GM21526 (cell line): Measurements from ENCODE around the gene KBTBD13.
"Not testable (repeated sequence)": the region's sequence is repeated elsewhere in the genome, so short reads cannot be mapped to it uniquely, and the experiment has no call there.

ENCODE experiments used
- ATAC-seq: cut with Tn5 transposase; IDR thresholded peaks from one replicate; pipeline ENCODE4 v1.9.1; 2021; ENCODE audit warnings: moderate library complexity; ENCODE audit not compliant: unreplicated experiment, low FRiP score

Gene KBTBD13

DNA sequence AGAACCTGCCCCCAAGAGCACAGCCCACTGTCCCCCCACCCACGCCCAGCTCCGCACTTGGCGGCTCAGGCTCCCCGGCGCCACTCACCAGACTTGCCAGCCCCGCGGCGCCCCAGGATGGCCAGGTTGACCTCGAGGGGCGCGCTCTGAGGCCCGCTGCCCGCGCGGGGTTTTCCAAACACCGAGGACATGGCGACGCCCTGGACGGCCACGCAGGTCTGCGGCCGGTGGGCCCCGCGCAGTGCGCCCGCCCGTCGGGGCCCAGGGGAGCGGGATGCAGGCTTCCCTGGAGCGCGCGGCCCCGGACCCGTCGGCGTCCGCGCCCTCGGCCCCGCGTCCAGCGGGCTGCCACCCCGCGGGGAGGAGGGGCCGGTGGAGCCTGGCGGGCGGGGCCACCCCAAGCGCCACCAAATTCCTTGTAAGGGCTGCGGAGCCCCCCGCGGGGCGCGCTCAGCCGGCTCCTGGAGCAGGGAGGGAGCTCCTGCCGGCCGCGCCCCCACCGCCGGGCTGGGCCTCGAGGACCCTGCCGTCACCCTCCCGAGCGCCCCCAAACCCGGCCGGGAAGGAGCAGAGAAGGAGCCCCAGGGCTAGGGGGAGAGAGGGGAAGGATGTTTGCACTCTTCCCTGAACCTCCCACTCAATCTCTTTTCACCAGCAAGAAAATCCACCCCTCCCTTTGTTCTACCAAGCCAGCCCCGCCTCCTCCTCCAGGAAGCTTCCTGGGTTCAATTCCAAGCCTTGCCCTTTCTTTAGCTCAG lies 8.7 kb upstream of the KBTBD13 start, which contains the start of gene RASL12:
Gene RASL12 (minus strand): TSS at position 347 of the 758 bp plus-strand sequence. CDS start 156 bp downstream, at position 191.
- no peak for ATAC-seq

DNA sequence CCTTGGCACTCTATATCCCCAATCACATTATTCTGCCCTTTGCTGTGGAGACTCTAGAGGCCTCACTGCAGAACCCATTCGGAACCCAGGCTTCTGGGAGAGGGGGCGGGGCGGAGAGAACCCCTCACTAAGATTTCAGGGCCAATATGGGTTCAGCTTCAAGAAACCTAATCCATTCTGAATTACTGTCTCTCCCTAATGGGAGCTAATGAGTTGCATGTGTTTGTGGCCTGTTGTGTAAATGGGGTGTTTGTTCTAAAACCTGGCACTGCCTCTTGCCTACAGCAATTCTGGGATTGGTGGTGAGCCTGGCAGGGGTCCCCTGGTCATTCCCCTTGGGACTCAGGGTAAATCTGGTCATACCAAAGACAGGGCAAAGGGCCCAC lies 8.2 kb upstream of the KBTBD13 start:
- ATAC-seq = no peak

DNA sequence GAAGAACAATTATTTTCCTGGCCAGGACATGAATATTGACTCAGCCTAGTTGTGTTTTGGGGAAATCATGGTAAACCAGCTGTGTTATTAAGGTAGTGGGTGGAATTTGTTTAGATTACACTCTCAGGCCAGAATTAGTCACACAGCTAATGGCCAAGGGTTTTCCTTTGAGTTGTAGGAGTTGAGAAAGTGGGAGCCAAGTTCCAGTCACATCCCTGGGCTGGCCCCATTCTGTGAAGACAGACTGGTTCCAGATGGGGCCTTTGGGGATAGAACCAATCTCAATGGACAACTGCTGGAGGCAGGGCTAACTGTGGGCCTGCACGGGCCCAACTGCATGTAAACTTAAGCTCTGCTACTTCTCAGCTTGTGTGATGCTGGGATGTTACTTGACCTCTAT lies 7.4 kb upstream of the KBTBD13 start:
- ATAC-seq = no peak

DNA sequence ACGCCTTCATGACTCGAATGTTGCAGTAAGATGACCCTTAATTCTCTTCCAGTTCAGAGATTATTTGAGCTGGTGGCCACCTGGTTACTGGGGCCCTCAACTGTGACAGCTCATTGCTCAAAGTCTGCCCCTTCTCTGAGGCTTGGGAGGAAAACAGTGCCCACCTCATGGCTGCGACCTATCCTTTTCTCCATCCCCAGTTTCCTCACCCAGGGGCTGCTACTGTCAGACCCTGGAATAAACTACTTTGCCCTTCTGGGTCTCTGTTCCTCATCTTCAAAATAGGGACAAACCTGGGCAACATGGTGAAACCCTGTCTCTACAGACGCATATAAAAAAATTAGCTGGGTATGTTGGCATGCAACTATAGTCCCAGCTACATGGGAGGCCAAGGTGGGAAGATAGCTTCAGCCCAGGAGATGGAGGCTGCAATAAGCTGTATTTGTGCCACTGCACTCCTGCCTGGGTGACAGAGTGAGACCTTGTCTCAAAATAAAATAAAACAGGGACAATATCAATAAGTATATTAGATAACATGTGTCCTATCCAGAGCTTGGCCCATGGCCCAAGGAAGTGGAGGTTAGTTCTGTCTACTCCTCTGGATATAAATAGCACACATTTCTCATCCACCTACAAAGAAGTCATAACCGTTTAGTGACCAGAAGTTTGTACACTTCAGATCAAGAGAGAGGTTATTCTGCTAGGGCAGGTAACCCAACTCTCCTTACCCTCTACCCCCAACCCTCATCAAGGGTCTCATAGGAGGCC lies 6.6 kb upstream of the KBTBD13 start:
- ATAC-seq = no peak

DNA sequence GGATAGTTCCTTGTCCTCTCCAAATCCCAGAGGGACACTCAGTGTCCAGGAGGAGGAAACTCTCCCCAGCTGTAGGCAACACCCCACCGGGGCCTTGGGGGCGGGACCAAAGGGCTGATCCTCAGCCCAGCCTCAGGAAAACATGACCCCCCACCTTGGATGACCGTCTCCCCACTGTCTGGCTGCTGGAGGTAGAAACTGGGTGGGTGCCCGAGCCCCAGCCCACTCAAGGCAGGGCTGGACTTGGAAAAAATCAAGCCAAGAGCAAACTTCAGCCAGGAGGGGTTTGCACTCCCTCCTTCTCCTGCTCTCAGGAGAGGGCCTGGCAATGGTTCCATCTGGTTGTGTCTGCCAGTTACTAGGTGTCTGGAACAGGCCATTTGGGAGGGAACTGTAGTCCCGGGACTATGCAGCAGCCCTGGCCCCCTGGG lies 5.2 kb upstream of the KBTBD13 start:
- no peak for ATAC-seq

DNA sequence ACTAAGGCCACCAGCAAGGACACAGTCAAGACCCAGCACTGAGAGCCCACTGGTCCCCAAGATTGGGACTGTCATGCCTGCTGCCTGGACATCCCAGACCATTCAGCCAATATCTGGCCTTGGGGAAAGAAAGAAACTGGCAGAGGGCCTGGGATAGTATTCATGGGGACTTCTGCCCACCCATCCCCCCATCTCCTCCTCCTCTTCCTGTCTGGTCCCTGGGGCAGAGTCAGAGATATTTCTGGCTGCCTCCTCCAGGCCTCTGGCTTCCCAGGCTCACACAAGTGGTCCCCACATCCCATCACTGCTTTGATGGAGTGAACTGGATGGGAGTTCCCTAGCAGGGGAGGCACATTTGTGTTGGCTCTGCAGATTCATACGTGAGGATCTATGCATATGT lies 4.5 kb upstream of the KBTBD13 start:
- ATAC-seq = no peak

DNA sequence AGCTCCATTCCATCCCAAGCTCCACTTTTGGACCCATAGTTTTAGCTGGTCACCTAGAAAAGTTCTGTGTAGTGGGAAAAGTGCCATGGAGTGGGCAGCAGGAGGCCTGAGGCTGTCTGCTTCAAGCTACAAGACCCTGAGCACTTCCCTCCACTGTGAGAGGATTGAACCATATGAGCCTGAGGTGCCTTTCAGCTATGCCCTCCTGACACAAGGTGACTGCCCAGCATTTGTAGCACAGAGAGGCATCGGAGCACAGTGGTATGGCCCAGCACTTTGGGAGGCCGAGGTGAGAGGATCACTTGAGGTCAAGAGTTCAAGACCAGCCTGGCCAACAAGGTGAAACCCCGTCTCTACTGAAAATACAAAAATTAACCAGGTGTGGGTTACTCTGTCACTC lies 3.9 kb upstream of the KBTBD13 start:
- no peak for ATAC-seq

DNA sequence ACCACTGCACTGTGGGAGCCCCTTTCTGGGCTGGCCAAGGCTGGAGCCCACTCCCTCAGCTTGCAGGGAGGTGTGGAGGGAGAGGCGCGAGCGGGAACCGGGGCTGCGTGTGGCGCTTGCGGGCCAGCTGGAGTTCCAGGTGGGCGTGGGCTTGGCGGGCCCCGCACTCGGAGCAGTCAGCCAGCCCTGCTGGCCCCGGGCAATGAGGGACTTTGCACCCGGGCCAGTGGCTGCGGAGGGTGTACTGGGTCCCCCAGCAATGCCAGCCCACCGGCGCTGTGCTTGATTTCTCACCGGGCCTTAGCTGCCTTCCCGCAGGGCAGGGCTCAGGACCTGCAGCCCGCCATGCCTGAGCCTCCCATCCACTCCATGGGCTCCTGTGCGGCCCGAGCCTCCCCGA lies 1.6 kb upstream of the KBTBD13 start:
- ATAC-seq = not testable (repeated sequence)

DNA sequence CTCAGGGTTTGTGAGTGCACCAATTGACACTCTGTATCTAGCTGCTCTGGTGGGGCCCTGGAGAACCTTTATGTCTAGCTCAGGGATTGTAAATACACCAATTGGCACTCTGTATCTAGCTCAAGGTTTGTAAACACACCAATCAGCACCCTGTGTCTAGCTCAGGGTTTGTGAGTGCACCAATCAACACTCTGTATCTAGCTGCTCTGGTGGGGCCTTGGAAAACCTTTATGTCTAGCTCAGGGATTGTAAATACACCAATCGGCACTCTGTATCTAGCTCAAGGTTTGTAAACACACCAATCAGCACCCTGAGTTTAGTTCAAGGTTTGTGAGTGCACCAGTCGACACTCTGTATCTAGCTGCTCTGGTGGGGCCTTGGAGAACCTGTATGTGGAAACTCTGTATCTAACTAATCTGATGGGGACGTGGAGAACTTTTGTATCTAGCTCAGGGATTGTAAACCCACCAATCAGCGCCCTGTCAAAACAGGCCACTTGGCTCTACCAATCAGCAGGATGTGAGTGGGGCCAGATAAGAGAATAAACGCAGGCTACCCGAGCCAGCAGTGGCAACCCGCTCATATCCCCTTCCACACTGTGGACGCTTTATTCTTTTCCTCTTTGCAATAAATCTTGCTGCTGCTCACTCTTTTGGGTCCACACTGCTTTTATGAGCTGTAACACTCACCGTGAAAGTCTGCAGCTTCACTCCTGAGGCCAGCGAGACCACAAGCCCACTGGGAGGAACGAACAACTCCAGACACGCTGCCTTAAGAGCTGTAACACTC lies 745 bp upstream of the KBTBD13 start:
- not testable (repeated sequence) for ATAC-seq

DNA sequence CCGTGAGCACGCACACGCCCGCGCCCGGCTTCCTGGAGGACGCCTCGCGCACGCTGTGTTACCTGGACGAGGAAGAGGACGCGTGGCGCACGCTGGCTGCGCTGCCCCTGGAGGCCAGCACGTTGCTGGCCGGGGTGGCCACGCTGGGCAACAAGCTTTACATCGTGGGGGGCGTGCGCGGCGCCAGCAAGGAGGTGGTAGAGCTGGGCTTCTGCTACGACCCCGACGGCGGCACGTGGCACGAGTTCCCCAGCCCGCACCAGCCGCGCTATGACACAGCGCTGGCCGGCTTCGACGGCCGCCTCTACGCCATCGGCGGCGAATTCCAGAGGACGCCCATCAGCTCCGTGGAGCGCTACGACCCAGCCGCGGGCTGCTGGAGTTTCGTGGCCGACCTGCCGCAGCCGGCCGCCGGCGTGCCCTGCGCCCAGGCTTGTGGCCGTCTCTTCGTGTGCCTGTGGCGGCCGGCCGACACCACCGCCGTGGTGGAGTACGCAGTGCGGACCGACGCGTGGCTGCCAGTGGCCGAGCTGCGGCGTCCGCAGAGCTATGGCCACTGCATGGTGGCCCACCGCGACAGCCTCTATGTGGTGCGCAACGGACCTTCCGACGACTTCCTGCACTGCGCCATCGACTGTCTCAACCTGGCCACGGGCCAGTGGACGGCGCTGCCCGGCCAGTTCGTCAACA lies 890 bp downstream of the KBTBD13 start:
- ATAC-seq = no peak

DNA sequence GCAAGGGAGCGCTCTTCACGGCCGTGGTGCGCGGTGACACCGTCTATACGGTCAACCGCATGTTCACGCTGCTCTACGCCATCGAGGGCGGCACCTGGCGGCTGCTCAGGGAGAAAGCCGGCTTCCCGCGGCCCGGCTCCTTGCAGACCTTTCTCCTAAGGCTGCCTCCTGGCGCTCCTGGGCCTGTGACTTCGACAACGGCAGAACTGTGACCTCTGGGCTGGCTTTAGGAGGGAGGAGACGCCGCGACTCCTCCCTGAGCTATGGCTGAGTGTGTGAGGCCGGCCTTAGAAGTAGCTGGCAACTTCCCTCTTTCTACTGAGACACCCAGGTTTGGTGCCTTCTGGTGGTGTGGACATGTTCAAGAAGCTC lies 1.4 kb downstream of the KBTBD13 start:
- ATAC-seq = no peak

DNA sequence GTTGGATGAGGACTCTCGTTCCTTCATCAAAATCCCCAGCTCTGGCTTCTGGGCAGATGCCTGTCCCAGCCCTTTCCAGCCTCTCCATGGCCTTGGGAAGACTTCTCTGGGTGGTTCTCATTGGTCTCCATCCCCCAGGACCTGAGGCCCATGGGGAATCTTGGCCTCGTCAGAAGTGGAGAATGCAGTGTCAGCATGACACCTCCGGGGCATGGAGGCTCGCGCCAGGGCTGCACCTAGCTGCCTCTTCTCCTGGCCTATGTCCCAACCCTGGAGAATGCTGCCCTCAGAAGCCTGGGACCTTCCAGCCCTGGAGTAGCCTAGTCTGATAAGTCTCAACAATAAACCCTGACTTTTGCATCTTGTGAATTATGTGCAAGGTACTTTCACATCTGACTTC lies 3.0 kb downstream of the KBTBD13 start:
- no peak for ATAC-seq

DNA sequence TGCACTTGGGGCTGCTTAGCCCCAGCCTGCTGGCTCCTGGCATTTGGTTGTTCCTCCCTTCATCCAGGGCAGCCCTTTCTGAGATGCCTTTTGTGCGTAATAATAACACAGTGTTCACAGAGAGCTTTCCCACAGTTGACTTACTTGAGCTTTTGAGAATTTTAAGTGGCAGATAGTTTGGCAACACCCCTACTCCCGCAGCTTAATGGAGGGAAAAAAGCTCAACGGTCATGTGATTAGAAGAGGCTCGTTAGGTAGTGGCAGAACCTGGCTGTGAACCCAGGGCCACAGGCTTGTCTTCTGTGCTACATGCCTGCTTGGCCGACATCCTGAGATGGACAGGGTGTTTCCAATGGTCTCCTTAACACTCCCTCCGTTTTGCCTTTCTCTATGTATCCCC lies 4.7 kb downstream of the KBTBD13 start:
- no peak for ATAC-seq

DNA sequence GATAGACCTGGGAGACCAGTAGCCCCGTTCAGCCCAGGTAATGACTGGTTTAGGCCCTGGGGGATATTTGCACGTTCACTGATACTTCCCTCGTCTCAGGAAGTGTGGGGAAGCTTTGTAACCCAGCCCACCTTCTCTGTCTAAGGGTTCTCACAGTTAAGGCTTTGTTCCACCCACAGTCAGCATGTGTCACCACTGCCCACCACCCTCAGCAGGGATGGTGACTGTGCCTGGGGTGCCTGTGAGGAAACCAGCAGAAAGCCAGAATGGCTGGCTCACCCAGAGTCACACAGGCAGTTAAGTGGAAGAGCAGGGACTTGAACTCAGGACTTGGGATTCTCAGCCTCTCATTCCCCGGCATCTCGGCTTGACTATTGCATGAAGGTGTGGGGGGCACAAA lies 5.2 kb downstream of the KBTBD13 start:
- ATAC-seq = no peak

DNA sequence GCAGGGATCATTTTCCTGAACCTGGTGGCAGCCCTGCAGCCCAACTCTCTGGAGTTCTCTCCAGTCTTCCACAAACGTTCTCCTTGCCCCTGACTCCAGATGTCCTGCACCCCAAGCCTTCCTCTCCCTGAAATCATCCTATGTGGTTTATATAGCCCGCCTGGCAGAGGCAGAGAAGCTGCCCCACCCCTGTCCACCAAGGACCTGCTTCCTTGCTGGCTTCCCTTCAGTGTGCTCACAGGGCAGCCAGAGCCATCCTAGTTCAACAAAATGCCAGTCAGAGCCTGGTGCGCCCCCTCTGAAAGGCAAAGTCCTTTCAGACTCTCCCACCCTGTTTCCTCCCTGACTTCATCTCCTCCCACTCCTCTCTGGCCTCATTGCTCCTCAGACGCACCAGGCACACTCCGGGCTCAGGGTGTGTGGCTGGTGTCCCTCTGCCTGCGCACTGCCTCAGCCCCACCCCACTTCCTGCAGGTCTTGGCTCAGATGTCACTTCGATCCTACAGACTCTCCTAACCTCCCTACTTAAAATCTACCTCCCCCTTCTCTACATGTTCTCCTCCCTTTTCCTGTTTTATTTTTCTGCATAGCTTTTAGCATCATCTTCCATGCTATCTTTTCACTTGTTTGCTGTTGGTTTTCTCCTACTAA lies 5.9 kb downstream of the KBTBD13 start:
- ATAC-seq = no peak

DNA sequence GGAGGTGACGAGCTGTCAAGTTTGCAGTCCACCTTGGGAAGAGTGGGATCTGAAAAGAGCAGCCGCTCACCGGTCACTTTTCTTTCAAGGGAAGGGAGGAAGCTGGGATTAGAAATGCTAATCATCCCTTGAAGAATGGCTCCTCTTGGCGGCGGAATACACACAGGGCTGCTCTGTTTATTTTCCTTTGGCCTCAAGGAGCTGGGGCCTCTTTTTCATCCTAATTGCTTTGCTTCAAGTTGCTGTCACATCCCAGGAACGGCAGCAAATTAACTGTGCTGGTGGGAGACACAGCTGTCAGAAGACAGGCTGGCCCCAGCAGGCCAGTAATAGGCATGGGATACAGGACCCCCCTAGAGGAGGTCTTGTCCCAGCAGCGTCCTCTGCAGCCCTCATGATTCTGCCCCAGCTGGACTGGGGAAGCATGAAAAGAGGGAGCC lies 6.7 kb downstream of the KBTBD13 start:
- no peak for ATAC-seq

DNA sequence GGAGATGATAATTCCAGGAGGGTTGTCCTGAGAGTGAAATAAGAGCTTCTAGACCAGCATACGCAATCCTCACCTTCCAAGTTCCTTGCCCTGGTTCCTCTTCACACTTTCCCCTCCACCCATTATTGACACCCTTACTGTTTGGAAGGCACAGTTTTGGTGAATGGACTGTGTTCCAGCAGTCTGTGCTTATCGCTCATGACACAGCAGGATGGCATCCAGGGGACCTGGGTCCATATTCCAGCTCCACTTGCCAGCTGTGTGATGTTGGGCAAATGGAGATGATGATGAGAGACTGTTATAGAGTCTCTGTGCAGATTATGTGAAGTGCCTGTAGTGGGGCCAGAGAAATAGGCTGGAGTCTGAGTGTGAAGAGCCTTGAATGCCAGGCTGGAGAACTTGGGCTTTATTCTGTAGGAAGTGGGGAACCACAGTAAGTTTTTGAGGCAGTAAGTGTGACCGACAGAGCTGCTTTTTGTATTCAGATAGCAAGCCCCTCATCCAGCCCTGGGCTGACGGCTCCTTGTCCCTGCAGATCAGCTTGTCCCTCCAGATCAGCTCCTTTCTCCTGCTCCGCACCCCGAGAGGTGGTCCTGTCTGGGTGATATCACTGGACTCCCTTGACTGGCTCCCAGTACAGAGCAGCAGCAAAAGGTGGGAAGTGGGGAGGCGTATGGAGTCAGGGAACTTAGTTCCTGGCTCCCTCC lies 8.1 kb downstream of the KBTBD13 start:
- no peak for ATAC-seq

DNA sequence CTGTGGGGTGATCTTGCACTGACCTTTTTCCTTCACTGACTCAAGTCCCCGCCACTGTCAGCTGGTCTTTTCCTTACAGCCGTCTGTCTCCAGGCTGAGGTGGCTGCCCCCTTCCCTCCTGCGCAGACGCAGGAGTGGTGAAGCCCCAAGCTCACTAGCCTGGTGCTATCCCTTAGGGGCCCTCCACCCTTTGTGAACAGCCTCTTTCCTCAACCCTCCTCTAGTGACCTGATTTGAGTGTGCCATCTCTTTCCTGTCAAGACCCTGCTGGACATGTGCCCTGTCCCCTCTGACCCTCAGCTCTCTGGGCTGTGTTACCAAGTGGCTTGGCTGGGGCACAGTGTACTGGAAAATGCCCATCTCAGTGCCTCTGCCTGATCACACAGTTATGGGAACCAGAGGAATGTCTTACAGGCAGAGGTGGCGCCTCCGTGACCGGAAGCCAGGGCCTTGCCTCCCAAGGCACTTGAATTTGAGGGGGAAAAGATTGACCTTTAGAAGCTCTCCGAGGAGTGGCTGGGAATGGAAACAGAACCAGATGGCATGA lies 8.7 kb downstream of the KBTBD13 start:
- ATAC-seq = no peak

DNA sequence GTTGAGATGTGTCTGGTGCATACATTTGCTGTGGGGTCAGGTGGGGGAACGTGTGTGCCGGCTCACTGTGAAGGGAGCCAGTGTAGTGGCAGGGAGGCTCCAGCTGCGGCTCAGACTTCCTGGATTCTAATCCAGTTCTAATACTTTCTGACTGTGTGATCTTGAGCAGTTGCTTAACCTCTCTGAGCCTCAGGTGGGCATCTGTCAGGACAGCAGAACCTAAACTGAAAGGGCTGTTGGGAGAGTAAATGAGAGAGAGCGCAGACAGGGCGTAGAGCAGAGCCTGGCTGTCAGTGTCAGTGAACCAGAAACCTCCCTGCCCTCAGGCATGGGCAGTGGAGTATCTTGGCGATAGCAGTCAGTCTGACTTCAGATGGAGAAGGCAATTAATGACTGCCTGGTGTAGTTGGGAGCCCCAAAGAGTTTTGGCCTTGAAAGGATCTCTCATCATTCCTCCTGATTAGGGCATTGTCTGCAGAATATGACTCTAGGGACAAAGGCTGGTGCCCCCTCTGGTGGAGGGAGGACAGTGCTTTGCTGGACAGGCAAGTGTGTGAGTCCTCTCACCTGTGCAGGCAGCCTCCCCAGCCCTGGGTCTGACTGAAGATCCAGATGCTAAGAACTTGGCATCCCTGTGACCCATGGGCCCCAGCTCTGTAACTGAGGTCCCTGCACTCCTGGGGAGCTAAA lies 9.6 kb downstream of the KBTBD13 start:
- no peak for ATAC-seq
